ENCODE measurements around the gene SPOPL.

Gene SPOPL

GRCh38 chr2:138485019-138485418 is 16.6 kb upstream of the SPOPL start:
- TF ChIP-seq, protein P1, sequence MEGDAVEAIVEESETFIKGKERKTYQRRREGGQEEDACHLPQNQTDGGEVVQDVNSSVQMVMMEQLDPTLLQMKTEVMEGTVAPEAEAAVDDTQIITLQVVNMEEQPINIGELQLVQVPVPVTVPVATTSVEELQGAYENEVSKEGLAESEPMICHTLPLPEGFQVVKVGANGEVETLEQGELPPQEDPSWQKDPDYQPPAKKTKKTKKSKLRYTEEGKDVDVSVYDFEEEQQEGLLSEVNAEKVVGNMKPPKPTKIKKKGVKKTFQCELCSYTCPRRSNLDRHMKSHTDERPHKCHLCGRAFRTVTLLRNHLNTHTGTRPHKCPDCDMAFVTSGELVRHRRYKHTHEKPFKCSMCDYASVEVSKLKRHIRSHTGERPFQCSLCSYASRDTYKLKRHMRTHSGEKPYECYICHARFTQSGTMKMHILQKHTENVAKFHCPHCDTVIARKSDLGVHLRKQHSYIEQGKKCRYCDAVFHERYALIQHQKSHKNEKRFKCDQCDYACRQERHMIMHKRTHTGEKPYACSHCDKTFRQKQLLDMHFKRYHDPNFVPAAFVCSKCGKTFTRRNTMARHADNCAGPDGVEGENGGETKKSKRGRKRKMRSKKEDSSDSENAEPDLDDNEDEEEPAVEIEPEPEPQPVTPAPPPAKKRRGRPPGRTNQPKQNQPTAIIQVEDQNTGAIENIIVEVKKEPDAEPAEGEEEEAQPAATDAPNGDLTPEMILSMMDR (IDR thresholded peaks at IDR 0.05; ENCODE audit: low read length, missing control alignments): no peak
- no peak overlapping the region for H3K4me3 ChIP-seq (replicated peaks; ENCODE audit: low read depth, low read length)
- no peak for DNase-seq (ENCODE audit: low read depth)

- no peak overlapping the region for H3K4me3 ChIP-seq (replicated peaks; ENCODE audit: low read depth, low read length)
- DNase-seq (ENCODE audit: low read depth): no peak
- TF ChIP-seq, protein P1 (IDR thresholded peaks at IDR 0.05; ENCODE audit: low read length, missing control alignments): no peak
Measured at GRCh38 chr2:138486363-138487198, 15.0 kb upstream of the SPOPL start.

GRCh38 chr2:138490673-138491494 is 10.7 kb upstream of the SPOPL start:
- no peak for DNase-seq (ENCODE audit: low read depth)
- TF ChIP-seq, protein P1 (IDR thresholded peaks at IDR 0.05; ENCODE audit: low read length, missing control alignments): no peak
- no peak overlapping the region for H3K4me3 ChIP-seq (replicated peaks; ENCODE audit: low read depth, low read length)

DNA sequence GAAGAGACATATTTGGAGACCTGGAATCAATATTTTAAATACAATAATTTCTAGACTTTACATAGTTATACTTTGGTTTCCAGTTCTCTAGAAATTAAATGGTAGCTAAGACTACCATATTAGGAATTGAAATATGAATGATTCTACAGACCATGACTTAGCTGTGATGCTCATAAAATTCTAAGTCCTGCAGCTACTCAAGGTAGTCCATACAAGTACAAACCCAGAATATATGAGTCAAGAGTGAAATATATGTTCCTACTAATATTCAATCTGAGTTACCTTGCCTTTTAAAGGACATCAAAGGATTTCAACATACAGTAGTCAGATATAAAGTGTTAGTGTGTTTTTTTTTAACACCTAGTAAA is 10.1 kb upstream of the SPOPL start:
- no peak overlapping the region for H3K4me3 ChIP-seq (replicated peaks; ENCODE audit: low read depth, low read length)
- no peak for DNase-seq (ENCODE audit: low read depth)
- TF ChIP-seq, protein P1 (IDR thresholded peaks at IDR 0.05; ENCODE audit: low read length, missing control alignments): no peak

DNA sequence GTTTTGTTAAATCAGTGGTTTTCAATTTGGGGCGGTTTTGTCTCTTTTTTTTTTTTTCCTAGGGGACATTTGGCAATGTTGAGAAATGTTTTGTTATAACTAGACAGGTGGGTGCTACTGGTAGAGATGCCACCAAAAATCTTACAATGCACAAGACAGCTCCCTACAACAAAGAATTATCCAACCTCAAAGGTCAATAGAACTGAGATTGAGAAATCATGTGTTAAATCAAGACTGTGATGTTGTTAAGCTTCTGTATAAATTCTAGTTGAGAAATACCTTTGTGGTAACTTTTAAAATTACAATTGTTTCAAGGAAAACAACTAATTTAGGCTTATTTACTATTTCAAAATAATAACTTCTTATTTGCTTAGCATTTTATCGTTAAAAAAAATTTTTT is 9.4 kb upstream of the SPOPL start:
- TF ChIP-seq, protein P1 (IDR thresholded peaks at IDR 0.05; ENCODE audit: low read length, missing control alignments): no peak
- no peak for DNase-seq (ENCODE audit: low read depth)
- H3K4me3 ChIP-seq (replicated peaks; ENCODE audit: low read depth, low read length): no peak overlapping the region

GRCh38 chr2:138493334-138493733 is 8.2 kb upstream of the SPOPL start:
- no peak overlapping the region for H3K4me3 ChIP-seq (replicated peaks; ENCODE audit: low read depth, low read length)
- TF ChIP-seq, protein P1 (IDR thresholded peaks at IDR 0.05; ENCODE audit: low read length, missing control alignments): no peak
- no peak for DNase-seq (ENCODE audit: low read depth)

Measured in fibroblast of pulmonary artery (primary cell).